GM18526 (cell line): ENCODE measurements around the gene TULP3.

Experiments
- POLR2A ChIP-seq: IDR thresholded peaks from 3 replicates; pipeline ENCODE4 v1.6.1; 2011; ENCODE audit not compliant: insufficient read length; ENCODE audit errors: extremely low read depth

The TULP3 gene

GRCh38 chr12:2890388-2891239, at the start of gene TULP3:
TULP3 (plus strand) TSS chr12:2890891; CDS start chr12:2890948, 57 bp downstream.
- TF ChIP-seq POLR2A = peak; percentile 44

DNA sequence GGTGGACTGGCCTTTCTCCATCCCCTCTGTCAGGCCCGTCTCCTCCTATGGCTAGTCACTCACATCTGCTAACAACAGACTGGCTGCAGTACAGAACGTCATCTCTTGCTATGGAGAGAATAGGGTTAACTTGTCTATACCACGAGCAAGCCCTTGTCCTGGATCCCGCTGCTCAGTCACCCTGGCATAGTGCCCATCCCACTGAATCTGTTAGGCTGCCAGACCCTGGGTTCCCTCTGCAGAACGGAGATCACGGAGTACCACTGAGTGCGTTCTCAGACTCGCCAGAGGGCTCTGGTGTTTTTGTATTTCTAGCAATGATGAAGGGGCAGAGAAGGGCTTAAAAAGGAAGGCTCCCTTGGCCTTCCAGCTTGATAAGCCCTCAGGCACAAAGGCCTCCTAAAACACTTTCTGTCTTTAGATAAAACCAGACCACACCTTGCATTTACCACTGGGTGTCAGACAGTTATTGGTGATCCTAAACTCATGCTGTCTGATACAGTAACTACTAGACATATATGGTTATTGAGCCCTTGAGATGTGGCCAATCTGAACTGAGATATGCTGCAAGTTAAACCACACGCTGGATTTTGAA, 49.5 kb upstream of the TULP3 start:
- TF ChIP-seq POLR2A = no peak

GRCh38 chr12:2842948-2843347, 47.7 kb upstream of the TULP3 start:
- TF ChIP-seq POLR2A = no peak

GRCh38 chr12:2844786-2845185, 45.9 kb upstream of the TULP3 start:
- no peak for TF ChIP-seq POLR2A

GRCh38 chr12:2845280-2845679, 45.4 kb upstream of the TULP3 start:
- no peak for TF ChIP-seq POLR2A

- no peak for TF ChIP-seq POLR2A
Observed at GRCh38 chr12:2851931-2852330, 38.8 kb upstream of the TULP3 start.

GRCh38 chr12:2853626-2854025, 37.1 kb upstream of the TULP3 start:
- no peak for TF ChIP-seq POLR2A

DNA sequence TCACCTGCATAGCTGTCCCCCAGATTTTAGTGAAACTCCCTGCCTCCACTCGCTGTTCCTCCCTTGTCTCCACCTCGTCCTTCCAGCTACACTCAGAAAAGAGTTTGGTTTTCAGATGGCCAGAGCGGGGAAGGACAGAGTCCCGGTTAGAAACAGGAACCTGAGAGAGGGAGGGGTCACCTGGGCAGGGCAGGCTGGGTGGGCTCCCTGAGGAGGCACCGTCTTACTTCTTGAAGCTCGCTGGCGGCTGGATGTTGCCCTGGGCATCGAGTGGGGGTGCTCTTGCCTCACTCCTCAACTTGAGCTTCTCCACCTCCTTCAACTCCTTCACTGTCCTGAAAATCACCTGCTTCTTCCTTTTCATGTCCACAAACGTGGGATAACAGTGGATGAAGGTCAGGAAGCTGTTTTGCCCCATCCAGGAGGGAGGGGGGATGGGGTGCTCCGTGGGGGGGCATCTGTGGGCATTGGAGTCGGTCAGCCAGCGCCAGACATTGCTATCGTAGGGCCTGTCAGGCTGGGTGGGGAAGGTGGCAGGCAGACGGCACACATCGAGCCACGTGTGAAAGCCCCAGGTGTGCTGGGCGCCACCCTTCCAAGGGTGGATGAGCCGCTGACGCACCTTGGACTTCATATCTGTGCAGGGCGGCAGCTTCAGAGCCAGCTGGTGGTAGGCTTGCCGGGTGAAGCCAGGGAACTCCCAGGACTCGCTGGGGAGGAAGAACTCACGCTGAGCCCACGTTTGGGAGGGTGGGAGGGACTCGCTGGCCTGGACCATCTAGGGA, 35.8 kb upstream of the TULP3 start:
- TF ChIP-seq POLR2A = no peak

GRCh38 chr12:2855546-2855945, 35.1 kb upstream of the TULP3 start:
- no peak for TF ChIP-seq POLR2A

DNA sequence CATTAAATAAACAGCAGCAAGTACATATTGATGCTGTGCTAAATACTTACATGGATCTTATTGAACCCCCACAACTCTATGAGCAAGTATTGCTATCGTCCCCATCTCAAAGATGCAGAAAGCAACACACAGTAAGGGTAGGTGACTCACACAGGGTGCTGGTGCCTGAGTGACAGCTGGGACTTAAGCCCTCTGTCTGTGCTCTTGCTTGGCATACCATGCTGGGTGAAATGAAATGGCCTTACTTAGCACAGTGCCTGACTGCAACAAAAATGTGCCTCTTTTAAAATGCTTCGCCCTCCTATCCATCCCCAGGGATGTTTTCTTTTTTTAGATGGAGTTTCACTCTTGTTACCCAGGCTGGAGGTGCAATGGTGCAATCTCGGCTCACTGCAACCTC, 34.6 kb upstream of the TULP3 start:
- no peak for TF ChIP-seq POLR2A

GRCh38 chr12:2857021-2857431, 33.7 kb upstream of the TULP3 start, which contains the start of gene TEX52:
TEX52 (minus strand) TSS chr12:2857039; CDS start chr12:2857026, 13 bp downstream.
- no peak for TF ChIP-seq POLR2A

- TF ChIP-seq POLR2A = no peak
Observed at GRCh38 chr12:2857576-2857975, 33.1 kb upstream of the TULP3 start.

- TF ChIP-seq POLR2A = no peak
Observed at GRCh38 chr12:2858334-2858733, 32.4 kb upstream of the TULP3 start.

DNA sequence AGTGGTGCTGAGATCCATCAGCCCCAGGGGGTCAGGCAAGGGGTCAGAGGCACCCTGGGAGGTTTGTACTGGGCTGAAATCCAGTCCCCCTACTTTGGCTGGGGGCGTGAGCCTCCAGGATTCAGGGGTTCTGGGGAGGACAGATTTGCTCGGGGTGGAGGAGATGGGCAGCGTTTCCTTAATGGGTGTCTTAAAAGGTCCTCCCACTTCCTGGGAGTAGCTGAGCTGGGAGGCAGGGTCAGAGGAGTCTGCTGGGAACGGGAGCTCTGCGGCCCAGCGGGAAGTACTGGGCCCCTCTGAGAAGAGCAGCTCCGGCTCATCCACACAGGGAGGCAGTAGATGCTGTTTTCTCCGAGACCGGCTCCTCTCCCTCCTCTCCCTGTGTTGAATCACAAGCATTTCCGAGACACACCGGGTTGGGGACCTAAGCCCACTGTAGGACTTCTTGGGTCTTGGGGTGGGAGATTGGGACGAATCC, 31.7 kb upstream of the TULP3 start:
- TF ChIP-seq POLR2A = no peak

DNA sequence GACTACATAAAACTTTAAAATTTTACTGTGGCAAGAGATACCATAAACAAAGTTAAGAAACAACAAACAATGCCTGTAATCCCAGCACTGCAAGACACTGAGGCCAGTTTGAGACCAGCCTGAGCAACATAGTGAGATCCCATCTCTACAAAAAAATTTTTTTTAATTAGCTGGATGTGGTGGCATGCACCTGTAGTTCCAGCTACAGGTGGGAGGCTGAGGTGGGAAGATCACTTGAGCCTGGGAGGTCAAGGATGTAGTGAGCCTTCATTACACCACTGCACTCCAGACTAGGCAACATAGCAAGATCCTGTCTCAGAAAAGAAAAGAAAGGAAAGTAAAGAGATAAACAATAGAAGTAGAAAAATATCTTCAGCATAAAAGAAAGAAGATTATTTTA, 30.5 kb upstream of the TULP3 start:
- no peak for TF ChIP-seq POLR2A

- TF ChIP-seq POLR2A = no peak
Observed at GRCh38 chr12:2862876-2863275, 27.8 kb upstream of the TULP3 start.

DNA sequence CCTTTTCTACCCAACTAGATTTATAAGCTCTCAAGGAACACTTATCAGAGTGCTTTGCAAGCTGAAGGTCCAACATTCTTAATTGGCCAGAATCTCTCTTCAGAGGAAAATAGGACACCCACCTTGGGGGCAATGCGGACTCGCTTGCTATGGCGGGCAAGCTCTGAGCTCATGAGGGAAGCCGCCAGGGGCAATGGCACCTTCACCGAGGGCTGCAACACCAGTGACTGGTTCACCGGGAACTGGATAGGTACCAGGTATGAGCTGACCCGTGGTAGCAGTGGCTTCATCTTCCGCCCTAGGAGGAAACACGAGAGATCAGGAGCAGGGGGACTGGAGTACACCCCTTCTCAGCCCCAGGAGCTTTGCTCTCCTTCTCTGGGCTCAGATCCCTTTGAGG, 26.5 kb upstream of the TULP3 start:
- TF ChIP-seq POLR2A = no peak
